Fibroblast of mammary gland (primary cell): ENCODE measurements around the gene ZNF488.

ENCODE experiments used
- DNase-seq: peaks from one replicate; pipeline ENCODE4 v3.0.0-alpha.2; 2010; ENCODE audit warnings: low read depth
- H3K4me3 ChIP-seq: 2 replicates; pipeline ENCODE4 v1.5.1; 2011; ENCODE audit warnings: low read depth, mild to moderate bottlenecking, low read length, moderate library complexity; ENCODE audit not compliant: control insufficient read depth
- TF ChIP-seq, protein P1 (sequence below): conservative IDR thresholded peaks from 2 replicates; pipeline ENCODE4 v1.5.1; 2011; ENCODE audit warnings: low read depth, low read length, inconsistent platforms; ENCODE audit not compliant: control insufficient read depth, insufficient read depth

Gene ZNF488

DNA sequence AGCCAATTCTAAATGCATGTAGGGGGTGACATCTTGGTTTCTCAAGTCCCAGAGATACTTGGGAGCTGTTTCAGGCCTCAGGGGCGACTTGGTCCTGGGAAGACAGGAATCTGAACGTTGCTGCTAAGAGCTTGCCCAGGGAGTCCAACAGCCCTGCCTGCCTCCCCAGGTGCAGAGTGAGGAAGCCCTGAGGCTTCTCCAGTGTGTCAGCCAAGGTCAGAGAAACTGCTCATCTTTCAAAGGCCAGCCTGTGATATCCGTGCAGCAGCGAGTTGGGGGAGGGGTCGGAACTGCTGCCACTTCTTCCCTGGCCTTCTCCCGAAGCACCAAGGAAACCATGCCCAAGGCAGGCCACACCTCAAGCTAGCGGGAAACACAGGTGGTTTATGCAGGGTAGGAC, 52.1 kb downstream of the ZNF488 start:
- H3K4me3 ChIP-seq: no peak overlapping the region
- no peak for DNase-seq
- TF ChIP-seq, protein P1, sequence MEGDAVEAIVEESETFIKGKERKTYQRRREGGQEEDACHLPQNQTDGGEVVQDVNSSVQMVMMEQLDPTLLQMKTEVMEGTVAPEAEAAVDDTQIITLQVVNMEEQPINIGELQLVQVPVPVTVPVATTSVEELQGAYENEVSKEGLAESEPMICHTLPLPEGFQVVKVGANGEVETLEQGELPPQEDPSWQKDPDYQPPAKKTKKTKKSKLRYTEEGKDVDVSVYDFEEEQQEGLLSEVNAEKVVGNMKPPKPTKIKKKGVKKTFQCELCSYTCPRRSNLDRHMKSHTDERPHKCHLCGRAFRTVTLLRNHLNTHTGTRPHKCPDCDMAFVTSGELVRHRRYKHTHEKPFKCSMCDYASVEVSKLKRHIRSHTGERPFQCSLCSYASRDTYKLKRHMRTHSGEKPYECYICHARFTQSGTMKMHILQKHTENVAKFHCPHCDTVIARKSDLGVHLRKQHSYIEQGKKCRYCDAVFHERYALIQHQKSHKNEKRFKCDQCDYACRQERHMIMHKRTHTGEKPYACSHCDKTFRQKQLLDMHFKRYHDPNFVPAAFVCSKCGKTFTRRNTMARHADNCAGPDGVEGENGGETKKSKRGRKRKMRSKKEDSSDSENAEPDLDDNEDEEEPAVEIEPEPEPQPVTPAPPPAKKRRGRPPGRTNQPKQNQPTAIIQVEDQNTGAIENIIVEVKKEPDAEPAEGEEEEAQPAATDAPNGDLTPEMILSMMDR: no peak

DNA sequence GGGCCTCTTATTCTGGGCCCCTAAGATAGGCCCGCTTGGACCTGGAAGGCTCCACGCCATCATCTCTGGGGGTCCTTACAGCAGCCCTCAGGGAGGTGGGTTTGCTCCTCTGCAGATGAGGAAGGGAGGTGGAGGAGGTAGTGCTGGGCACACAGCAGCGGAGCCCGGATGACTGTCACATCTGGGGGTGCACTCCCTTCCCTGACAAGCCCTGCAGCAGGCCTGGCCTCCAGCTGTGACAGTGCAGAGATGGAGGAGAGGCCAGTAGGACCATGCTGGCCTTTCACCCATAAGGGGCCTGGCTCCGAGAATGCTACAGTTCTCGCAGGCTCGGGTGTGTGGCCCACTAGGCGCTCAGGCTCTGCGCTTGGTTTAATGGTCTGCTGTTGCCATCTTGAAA, 52.6 kb downstream of the ZNF488 start:
- DNase-seq: no peak
- no peak overlapping the region for H3K4me3 ChIP-seq
- TF ChIP-seq, protein P1: no peak

DNA sequence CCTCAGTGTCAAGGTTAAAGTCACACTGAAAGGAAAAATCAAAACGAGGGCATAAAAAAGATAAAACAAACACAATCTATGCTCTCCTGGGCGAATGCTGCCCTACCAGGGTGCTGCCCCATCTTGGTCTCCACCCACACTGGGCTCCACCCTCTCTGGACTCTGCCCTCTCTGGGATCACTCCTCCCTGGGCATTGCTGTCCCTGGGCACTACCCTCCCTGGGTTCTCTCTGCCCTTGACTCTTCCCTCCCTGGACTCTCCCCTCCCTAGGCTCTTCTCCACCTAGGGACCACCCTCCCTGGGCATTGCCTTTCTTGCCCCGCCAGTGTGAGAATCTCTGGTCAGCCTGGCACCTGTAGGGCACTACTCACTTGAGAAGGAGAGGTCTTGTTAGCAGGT, 53.3 kb downstream of the ZNF488 start:
- TF ChIP-seq, protein P1: no peak
- no peak for DNase-seq
- H3K4me3 ChIP-seq: no peak overlapping the region

DNA sequence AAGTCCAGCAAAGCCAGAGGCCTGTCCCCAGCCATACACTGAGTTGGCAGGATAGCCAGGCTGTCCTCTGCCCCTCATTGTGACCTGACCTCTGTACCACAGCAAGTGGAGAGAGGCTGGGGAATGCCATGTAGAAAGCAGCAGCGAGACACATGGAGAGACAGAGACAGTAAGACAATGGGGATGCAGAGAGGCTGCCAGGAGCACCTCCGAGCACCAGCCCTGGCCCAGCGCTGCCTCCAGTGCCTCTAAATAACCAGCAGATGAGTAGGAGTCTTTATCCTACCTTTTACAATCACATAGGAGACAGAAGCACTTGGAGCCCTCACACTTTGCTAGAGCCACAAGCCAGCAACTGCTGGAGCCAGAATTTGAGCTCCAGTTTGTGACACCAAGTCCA, 53.7 kb downstream of the ZNF488 start:
- DNase-seq: no peak
- TF ChIP-seq, protein P1: no peak
- H3K4me3 ChIP-seq: no peak overlapping the region

DNA sequence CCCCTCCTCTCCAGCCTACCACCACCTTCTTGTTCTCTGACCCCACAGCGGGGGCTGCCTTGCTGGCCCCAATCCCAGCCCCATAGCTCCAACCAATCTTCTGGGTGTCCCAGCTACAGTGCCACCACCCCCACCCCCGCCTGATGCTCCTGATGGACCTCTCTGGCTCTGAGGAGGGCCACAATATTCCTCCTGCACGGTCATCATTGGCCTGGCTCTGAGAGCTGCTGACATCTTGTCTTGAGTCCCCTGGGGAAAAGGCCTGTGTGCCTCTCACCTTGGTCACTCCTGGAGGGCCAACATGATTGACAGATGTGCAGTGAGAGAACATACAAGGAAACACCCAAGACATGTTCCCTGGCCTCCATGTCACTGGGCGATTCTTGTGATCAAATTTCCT, 54.2 kb downstream of the ZNF488 start:
- no peak for DNase-seq
- no peak overlapping the region for H3K4me3 ChIP-seq
- TF ChIP-seq, protein P1: no peak

DNA sequence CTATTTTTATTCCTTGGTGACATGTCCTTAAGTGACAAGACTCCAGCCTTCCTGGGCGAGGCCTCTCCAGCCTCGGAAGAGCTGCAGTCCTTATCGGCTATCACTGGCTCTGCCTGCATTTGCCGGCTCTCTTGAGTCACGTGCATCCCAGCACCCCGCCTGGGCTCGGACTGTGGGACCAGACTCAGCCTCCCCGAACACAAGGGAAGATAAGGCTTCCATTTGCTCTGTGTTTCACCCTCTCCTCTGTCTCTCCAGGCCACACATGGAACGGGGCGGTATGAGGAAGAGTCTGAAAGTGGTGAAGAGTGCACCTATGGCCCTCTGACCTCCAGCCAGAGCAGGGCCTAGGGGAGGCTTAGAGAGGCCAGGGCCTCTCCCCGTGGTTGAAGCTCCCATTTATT, 57.2 kb downstream of the ZNF488 start:
- TF ChIP-seq, protein P1: no peak
- no peak for DNase-seq
- H3K4me3 ChIP-seq: no peak overlapping the region

DNA sequence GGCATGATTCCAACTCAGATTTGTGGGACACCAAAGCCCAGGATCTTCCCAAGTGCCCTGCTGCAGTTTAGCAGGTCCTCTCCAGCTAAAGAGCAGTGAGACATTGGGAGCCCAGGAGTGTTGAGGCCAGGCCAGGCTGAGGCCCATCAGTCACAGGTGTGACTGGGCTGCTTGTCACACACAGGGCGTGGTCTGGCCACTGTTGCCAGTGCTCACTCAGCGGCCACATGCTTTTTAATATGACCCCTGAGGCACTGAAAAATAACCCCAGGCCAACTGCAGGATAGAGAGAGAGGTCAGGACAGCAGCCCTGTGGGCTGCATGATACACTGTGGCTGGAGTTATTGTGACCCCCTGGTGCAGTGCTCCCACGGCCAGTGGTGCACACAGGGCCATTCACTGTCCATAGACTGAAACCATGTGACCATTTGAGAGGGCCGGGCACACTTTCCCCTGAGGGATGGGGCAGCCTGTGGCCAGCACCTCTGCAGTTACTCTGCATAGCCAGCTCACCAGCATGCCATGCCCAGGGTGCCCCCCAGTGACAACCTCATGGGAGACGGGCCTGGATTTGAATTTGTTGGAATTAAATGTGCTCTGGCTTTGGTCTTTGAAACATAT, 57.7 kb downstream of the ZNF488 start:
- no peak overlapping the region for H3K4me3 ChIP-seq
- DNase-seq: no peak
- TF ChIP-seq, protein P1: no peak
